A549 treated with AZD2906 at 1 μM for 4 hours (cell line): ENCODE results near the gene UBE2Q2. TPM values are rescaled to one million over a fixed set of nuclear protein-coding genes. Genes with fewer than 3 reads are reported as not detected.

Experiments used
- total RNA-seq: library from RNA; stranded (reverse); fragments of 200-300 nt; extraction: Qiagen RNA extraction; gene quantifications from 5 replicates; pipeline ENCODE4 v1.2.3, GENCODE V29; 2022

UBE2Q2 gene
- 38.4 to 44.9 TPM (median 41.9 TPM) in 5 replicates for total RNA-seq

GRCh38 chr15:75842722-75843677, at the start of gene UBE2Q2:
UBE2Q2 (plus strand) TSS chr15:75843447; CDS start chr15:75843667, 220 bp downstream.

GRCh38 chr15:75903331-75904239, 60.3 kb downstream of the UBE2Q2 start, which contains the start of gene FBXO22:
FBXO22 (plus strand) TSS chr15:75903878; CDS start chr15:75903964, 86 bp downstream.

Other genes starting within 250 kb of the UBE2Q2 start
- gene SNUPN, start 217.7 kb upstream of the UBE2Q2 start, total RNA-seq: 27.5 to 32.9 TPM (median 30.4 TPM) in 5 replicates
- 84.3 to 125 TPM (median 119 TPM) in 5 replicates for gene IMP3, start 203.2 kb upstream of the UBE2Q2 start, total RNA-seq
- 12.5 to 16.3 TPM (median 15.4 TPM) in 5 replicates for gene SNX33, start 195.5 kb upstream of the UBE2Q2 start, total RNA-seq
- 0.09 to 0.15 TPM (median 0.13 TPM) in 5 replicates for gene CSPG4, start 130.6 kb upstream of the UBE2Q2 start, total RNA-seq
- 65.4 to 79.8 TPM (median 76.7 TPM) in 5 replicates for gene FBXO22, start 60.4 kb downstream of the UBE2Q2 start, total RNA-seq
- gene NRG4, start 169.0 kb downstream of the UBE2Q2 start, total RNA-seq: 0.57 to 1.7 TPM (median 0.94 TPM) in 5 replicates
- 0.17 to 0.33 TPM (median 0.24 TPM) in 5 replicates for gene TMEM266, start 216.5 kb downstream of the UBE2Q2 start, total RNA-seq